Stimulated activated naive CD8-positive, alpha-beta T cell treated with anti-CD3 and anti-CD28 coated beads, Interleukin-15, amount 100 ng/mL, for 72 hours (primary cell): ENCODE measurements around the gene NFIC.
A peak's percentile ranks its signal among the peaks of the same experiment; 100 is the strongest.
"Not testable (repeated sequence)": the region's sequence is repeated elsewhere in the genome, so short reads cannot be mapped to it uniquely, and the experiment has no call there.

Experiments used
- ATAC-seq: fragments of 150-1000 bp; cut with Tn5 transposase; 2 replicates; pipeline ENCODE4 v1.10.0; 2021; ENCODE audit warnings: mild to moderate bottlenecking, moderate library complexity
- DNase-seq, 2 donors: peaks; one replicate each; pipeline ENCODE4 v3.0.0; 2021 to 2022
- H3K27ac Mint-ChIP-seq, 2 donors: one replicate each; pipeline ENCODE4 v1.8.0; 2022; ENCODE audit warnings: mild to moderate bottlenecking in 2 of 2, mixed read lengths in 2 of 2, moderate library complexity in 2 of 2
- H3K27me3 Mint-ChIP-seq: one replicate; pipeline ENCODE4 v1.8.0; 2022; ENCODE audit warnings: mixed read lengths
- H3K4me1 Mint-ChIP-seq: one replicate; pipeline ENCODE4 v1.8.0; 2022; ENCODE audit warnings: mild to moderate bottlenecking, mixed read lengths
- H3K4me3 Mint-ChIP-seq, 2 donors: one replicate each; pipeline ENCODE4 v1.8.0; 2022; ENCODE audit warnings: mild to moderate bottlenecking in 2 of 2, mixed read lengths in 2 of 2, moderate library complexity in 1 of 2
- H3K9me3 Mint-ChIP-seq, 2 donors: one replicate each; pipeline ENCODE4 v1.8.0; 2022; ENCODE audit warnings: mixed read lengths in 2 of 2

The NFIC gene

DNA sequence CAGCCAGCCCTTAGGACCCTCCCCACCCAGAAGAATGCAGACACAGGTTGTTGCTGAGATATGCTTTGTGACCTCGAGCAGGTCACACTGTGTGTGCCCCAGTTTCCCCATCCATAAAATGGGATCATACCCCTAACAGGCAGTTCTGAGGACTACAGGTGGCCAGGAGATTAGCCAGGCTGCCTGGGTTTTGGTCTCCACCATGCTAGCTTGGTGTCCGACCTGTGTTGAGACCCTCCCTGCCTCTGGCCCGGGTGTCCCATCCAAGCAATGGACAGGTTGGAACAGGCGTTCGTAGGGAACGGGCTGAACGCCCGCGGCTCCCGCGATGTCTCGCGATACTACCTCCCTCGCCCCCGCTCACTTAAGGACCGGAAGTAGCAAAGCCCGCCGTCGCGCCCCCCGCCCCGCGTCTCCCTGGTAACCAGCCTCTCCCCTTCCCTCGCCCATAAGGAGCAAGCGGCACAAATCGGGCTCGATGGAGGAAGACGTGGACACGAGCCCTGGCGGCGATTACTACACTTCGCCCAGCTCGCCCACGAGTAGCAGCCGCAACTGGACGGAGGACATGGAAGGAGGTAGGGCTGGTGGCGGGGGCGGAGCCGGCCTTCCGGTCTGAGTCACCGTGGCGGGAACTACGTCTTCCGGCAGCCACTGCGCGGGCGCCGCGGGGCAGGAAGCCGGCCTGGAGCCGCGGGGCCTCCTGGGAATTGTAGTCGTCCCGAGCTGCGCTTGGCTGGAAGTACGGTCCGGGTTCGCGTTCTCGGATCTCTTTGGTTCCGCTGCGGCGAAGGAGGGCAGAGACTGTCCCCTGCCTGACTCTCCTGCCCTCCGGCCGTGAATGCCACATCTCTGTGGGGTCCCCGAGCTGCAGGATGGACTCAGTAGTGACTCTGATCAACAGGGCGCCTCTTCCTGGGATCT, 68.5 kb downstream of the NFIC start:
- peak overlapping the region; percentile 99 to 100 for H3K27ac Mint-ChIP-seq
- H3K27me3 Mint-ChIP-seq, result no peaks in the 10 kb centered on the region
- ATAC-seq (peak; percentile 96), DNase-seq (peak; percentile 97 to 98)
- peaks cover 24% of the 10 kb centered on the region for H3K4me1 Mint-ChIP-seq
- H3K9me3 Mint-ChIP-seq, result peaks cover 0 to 13% of the 10 kb centered on the region in 2 donors
- H3K4me3 Mint-ChIP-seq, result peak overlapping the region; percentile 88 to 98

DNA sequence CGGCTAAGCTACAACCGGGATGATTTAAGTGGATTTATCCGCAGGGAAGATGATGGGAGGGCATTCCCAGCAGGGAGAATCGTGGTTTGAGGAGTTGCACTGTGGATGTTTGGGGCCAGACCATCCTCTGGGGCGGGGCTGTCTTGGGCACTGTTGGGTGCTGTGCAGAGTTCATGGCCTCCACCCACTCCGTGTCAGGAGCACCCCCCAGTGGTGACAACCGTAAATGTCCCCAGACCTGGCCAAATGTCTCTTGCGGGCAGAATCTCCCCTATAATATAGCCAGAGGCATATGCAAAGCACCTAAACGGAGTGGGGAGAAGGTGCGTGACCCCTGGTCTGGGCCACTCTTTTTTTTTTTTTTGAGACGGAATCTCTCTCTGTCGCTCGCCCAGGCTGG, 73.7 kb downstream of the NFIC start:
- no peaks in the 10 kb centered on the region for H3K9me3 Mint-ChIP-seq
- H3K4me3 Mint-ChIP-seq, result no peak overlapping the region
- peak; percentile 48 to 57 for DNase-seq
- H3K27ac Mint-ChIP-seq, result peak overlapping the region in 1 of 2 donors; percentile 63
- peak; percentile 42 for ATAC-seq
- peaks cover 23% of the 10 kb centered on the region for H3K4me1 Mint-ChIP-seq
- no peaks in the 10 kb centered on the region for H3K27me3 Mint-ChIP-seq

DNA sequence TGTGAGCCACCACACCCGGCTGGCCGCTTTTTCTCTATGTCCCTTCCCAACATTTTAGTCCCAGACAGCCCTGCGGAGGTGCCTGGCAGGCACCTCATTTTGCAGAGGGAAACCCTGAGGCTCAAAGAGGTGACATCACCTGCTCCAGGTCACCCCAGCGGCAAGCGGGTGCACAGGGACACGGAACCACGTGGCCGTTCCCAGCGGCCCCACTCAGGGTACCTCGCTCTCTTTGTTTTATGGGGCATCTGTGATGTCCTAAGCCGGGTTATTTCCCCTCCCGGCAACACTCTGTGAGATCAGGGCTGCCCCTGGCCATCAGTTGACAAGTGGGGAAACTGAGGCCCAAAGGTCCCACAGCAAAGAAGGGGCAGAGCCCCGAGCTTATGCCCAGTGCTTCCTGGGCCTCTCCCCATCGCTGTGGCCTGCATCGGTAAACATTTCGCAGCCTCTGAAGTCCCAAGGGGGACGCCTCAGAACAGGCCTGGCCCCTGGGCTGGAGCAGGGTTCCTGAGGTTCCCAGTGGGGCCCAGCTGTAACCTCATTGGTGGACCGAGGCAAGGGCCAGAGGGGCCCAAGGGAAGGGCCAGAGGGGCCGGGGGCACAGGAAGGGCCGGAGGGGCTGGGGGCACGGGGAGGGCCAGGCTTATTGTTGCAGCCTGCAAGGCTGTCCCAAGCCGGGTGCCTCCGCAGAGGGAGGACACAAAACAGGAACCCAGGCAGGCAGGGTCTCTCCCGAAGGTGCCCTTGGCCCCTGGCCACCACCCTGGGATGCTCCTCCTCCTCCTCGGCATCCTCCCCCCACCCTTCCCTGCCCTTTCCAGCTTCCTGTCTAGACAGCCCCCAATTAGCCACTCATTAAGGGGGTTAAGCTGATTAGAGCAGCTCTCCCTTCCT, 75.0 kb downstream of the NFIC start:
- Mint-ChIP-seq H3K27me3 (no peaks in the 10 kb centered on the region), H3K9me3 (no peaks in the 10 kb centered on the region), H3K27ac (no peak overlapping the region), H3K4me1 (peaks cover 14% of the 10 kb centered on the region), H3K4me3 (no peak overlapping the region)
- ATAC-seq (no peak), DNase-seq (no peak)

DNA sequence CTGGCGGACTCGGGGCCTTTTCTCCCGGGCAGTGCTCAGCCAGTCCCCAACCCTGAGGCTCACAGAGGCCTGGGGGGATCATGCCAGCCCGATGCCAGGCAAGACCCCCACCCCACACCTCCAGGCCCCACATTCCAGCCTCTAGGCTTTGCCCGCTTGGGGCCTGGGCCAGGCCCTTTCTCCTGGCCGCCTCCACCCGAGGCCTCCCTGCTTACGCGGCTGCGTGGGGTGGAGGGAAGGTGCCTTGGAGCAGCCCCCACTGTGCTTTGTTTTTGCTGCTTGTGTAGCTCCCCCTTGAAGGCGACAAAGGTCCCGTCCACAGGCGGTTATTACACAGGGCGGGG, 75.6 kb downstream of the NFIC start:
- H3K4me1 Mint-ChIP-seq, result peaks cover 14% of the 10 kb centered on the region
- no peak overlapping the region for H3K27ac Mint-ChIP-seq
- no peaks in the 10 kb centered on the region for H3K27me3 Mint-ChIP-seq
- no peak overlapping the region for H3K4me3 Mint-ChIP-seq
- no peaks in the 10 kb centered on the region for H3K9me3 Mint-ChIP-seq
- ATAC-seq (no peak), DNase-seq (no peak)

DNA sequence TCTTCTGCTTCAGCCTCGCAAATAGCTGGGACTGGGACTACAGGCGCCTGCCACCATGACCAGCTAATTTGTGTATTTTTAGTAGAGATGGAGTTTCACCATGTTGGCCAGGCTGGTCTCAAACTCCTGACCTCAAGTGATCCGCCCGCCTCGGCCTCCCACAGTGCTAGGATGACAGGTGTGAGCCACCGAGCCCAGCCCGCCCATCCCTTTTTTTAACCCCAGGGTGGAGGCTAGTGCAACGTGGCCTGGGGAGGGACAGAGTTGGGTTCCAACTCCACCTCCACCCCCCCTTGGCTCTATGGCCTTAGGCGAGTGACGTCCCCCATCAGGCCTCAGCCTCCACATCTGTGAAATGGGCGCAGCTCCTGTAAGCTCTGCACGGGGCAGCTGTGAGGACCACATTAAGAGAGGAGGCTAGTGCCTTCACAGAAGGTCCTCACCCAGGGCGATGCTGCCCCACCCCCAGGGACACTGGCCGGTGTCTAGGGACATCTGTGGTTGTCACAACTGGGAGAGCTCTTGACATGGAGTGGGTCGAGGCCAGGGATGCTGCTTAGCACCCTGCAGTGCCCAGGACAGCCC, 76.2 kb downstream of the NFIC start:
- DNase-seq, result no peak
- no peak overlapping the region for H3K27ac Mint-ChIP-seq
- no peaks in the 10 kb centered on the region for H3K27me3 Mint-ChIP-seq
- H3K4me1 Mint-ChIP-seq, result peaks cover 14% of the 10 kb centered on the region
- no peak overlapping the region for H3K4me3 Mint-ChIP-seq
- H3K9me3 Mint-ChIP-seq, result no peaks in the 10 kb centered on the region
- ATAC-seq, result no peak

DNA sequence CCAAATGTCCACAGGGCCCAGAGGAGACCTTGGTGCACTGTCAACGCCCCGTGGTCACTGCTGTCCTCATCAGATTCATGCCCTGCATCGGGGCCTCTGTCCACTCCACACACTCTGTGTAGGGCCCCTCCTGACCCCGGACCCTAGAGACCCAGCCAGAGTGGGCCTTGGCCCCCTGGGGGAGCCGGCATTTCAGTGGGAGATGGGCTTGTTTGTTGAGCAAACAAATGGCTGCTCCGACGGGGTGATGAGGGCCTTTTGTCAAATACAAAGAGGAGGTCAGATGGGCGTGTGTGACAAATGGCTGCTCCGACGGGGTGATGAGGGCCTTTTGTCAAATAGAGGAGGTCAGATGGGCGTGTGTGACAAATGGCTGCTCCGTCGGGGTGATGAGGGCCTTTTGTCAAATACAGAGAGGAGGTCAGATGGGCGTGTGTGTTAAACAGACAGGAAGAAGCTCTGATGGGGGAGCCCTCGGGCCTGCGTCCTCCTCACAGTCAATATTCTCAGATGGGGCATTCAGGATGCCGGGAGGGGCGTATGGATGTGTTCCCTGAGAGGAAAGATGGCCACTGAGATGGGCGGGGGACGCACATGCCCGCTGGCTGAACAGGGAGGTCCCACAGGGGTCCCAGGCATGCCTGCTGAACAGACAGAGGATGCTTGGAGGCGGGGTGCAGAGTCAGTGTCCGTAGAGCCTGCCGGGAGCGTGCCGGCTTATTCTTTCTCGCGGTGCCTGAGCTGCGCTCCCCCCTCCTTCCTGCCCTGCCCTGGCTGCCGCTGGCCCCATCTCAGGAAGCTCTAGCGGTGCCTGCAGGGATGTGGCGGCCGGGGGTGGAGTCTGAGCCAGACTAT, 77.7 kb downstream of the NFIC start:
- H3K4me3 Mint-ChIP-seq, result no peak overlapping the region
- ATAC-seq (no peak), DNase-seq (no peak)
- H3K27ac Mint-ChIP-seq, result peak overlapping the region in 1 of 2 donors; percentile 87
- no peaks in the 10 kb centered on the region for H3K9me3 Mint-ChIP-seq
- H3K27me3 Mint-ChIP-seq, result no peaks in the 10 kb centered on the region
- H3K4me1 Mint-ChIP-seq, result peaks cover 14% of the 10 kb centered on the region

DNA sequence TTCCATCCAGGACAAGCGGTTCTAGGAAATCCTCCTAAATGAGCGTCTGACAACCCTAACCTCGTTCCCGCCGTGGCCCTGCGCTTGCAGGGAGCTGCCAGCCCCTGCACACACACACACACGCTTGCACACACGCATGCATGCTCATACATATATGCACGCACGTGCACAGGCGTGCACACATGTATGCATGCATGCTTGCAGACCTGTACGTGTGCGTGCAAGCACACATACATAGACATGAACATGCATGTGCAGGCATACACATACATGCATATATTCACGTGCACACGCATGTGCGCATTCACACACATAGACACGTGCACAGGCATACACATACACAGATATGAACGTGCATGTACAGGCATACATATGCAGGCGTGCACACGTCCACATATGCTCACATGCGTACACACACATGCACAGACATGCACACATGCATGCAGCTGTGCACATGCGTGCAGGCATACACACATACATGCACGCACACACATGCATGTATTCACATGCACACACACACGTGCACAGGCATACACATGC, 78.4 kb downstream of the NFIC start:
- peaks cover 13% of the 10 kb centered on the region for H3K4me1 Mint-ChIP-seq
- no peak overlapping the region for H3K27ac Mint-ChIP-seq
- H3K9me3 Mint-ChIP-seq, result no peaks in the 10 kb centered on the region
- ATAC-seq (no peak), DNase-seq (no peak)
- no peak overlapping the region for H3K4me3 Mint-ChIP-seq
- no peaks in the 10 kb centered on the region for H3K27me3 Mint-ChIP-seq

DNA sequence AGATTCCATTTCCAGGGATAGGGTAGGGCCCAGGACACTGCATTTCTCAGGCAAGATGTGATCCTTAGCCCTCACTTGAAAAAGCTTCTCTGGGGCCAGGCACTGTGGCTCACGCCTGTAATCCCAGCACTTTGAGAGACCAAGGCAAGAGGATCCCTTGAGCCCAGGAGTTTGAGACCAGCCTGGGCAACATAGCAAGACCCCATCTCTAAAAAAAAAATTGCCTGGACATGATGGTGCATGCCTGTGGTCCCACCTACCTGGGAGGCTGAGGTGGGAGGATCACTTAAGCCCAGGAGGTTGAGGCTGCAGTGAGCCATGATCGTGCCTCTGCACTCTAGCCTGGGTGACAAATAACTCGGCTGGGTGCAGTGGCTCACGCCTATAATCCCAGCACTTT, 80.3 kb downstream of the NFIC start:
- not testable (repeated sequence) for ATAC-seq

DNA sequence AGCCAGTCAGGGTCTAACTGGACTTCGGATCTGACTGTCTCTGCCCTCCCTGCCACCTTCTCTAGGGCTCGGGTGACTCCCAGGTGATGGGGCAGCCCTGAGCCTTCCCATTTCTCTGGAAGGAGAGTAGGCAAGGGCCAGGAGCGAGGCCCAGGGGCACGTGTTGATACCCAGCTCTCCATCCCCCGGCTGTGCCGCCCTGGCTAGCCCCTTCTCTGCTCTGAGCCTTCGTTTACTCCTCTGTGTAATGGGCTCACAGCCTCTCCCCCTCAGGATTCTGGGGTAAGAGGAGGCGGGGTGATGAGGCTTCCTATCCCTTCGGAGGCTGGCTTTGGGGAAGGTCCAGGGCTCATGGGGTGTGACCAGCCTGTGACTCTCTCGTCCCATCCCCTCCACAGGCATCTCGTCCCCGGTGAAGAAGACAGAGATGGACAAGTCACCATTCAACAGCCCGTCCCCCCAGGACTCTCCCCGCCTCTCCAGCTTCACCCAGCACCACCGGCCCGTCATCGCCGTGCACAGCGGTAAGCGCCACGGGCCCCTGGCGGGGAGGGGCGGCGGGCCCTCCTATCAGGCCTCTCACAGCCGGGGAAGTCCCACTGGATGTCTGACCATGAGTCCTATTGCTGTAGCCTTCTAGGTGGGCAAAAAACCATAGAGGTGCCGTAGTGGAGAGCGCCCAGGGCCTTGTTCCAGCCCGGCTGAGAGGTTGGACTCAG, 82.4 kb downstream of the NFIC start:
- H3K4me3 Mint-ChIP-seq, result no peak overlapping the region
- peaks cover 7% of the 10 kb centered on the region for H3K4me1 Mint-ChIP-seq
- ATAC-seq (no peak), DNase-seq (no peak)
- no peaks in the 10 kb centered on the region for H3K9me3 Mint-ChIP-seq
- H3K27ac Mint-ChIP-seq, result peak overlapping the region in 1 of 2 donors; percentile 67
- no peaks in the 10 kb centered on the region for H3K27me3 Mint-ChIP-seq

More for the DNA sequence above, 80.3 kb downstream of the NFIC start:
- H3K27ac Mint-ChIP-seq, H3K9me3 Mint-ChIP-seq, H3K4me1 Mint-ChIP-seq, DNase-seq, H3K27me3 Mint-ChIP-seq, H3K4me3 Mint-ChIP-seq: not testable (repeated sequence)

DNA sequence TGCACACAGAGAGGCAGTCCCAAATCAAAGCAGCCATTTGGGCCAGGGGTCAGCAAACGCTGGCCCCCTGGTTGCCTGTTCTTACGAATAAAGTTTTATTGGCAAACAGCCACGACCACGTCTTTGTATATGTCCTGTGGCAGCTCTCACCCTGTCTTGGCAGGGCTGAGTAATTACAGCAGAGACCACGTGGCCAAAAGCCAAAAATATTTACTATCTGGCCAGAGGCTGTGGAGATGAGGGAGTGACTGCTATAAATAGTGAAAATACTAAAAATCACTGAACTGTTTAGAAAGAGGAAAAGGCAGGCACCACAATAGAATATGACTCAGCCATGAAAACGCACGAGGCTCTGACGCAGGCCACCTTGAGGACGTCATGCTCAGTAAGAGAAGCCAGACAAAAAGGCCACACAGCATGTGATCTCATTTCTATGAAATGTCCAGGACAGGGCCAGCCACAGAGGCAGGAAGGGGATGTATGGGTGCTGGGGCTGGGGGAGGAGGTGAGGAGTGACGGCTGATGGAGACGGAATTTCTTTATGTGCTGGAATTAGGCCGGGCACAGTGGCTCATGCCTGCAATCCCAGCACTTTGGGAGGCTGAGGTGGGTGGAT, 84.5 kb downstream of the NFIC start:
- Mint-ChIP-seq H3K9me3 (no peaks in the 10 kb centered on the region), H3K27ac (peak overlapping the region in 1 of 2 donors; percentile 52), H3K4me3 (no peak overlapping the region), H3K4me1 (no peaks in the 10 kb centered on the region), H3K27me3 (no peaks in the 10 kb centered on the region)
- ATAC-seq (no peak), DNase-seq (no peak)

DNA sequence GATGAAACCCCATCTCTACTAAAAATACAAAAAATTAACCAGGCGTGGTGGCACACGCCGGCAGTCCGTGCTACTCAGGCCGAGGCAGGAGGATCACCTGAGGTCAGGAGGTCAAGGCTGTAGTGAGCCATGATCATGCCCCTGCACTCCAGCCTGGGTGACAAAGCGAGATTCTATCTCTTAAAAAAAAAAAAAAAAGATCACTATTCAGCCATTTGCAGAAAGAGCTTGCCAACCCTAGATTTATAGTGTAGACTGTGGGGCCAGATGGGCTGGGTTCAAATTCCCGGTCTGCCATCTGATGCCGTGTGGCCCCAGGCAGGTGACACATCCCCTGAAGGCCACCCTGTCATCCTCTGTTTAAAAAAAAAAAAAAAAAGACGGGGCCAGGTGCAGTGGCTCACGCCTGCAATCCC, 85.1 kb downstream of the NFIC start:
- no peak for ATAC-seq
- Mint-ChIP-seq H3K4me3 (no peak overlapping the region), H3K27ac (no peak overlapping the region), H3K9me3 (no peaks in the 10 kb centered on the region), H3K4me1 (no peaks in the 10 kb centered on the region), H3K27me3 (no peaks in the 10 kb centered on the region)
- no peak for DNase-seq

DNA sequence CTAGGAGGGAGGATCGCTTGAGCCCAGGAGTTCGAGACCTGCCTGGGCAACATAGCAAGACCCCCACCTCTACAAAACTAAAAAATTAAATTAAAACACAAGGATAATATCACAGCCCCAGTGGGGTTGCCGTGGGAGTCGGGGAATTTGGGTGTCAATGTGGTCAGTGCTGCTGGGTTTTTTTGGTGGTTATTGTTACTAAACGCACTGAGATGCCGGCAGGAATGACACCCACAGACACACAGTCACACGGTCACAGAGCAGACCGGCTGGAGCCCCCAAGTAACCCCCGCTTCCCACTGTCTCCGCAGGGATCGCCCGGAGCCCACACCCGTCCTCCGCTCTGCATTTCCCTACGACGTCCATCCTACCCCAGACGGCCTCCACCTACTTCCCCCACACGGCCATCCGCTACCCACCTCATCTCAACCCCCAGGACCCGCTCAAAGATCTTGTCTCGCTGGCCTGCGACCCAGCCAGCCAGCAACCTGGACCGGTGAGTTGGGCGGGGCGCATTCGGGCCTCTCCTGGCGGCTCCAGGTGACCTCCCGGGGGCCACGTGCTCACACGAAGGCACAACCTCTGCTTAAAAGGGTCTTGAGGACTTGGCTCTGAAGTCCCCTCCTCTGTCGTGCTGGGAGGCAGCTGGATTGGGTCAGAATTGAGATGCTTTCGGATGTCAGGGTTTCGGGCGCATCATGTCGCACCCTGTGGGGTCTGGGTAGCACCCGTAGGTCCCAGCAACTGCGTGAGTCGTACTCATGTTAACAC, 86.0 kb downstream of the NFIC start:
- no peak for ATAC-seq
- Mint-ChIP-seq H3K27me3 (no peaks in the 10 kb centered on the region), H3K4me1 (no peaks in the 10 kb centered on the region), H3K4me3 (no peak overlapping the region), H3K9me3 (no peaks in the 10 kb centered on the region), H3K27ac (no peak overlapping the region)
- no peak for DNase-seq

DNA sequence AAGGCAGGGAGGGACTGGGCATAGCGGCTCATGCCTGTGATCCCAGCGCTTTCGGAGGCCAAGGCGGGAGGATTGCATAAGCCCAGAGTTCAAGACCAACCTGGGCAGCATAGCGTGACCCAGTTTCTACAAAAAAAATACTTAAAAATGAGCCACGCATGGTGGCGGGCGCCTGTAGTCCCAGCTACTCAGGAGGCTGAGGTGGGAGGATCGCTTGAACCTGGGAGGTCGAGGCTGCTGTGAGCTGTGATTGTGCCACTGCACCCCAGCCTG, 86.5 kb downstream of the NFIC start:
- not testable (repeated sequence) for ATAC-seq, DNase-seq, H3K4me3 Mint-ChIP-seq, H3K4me1 Mint-ChIP-seq, H3K27me3 Mint-ChIP-seq, H3K9me3 Mint-ChIP-seq
- peak overlapping the region in 1 of 2 donors; percentile 34 for H3K27ac Mint-ChIP-seq
